CD14-positive monocyte (primary cell): ENCODE measurements around the gene ZFP3. TPM values are rescaled to one million over a fixed set of nuclear protein-coding genes. Genes with fewer than 3 reads are reported as not detected.

Experiments used
- DNase-seq, 3 donors: peaks; one replicate each; pipeline ENCODE4 v3.0.0-alpha.2; 2011 to 2022
- H2AFZ ChIP-seq: 2 replicates; pipeline ENCODE4 v1.6.0; 2012; ENCODE audit warnings: mild to moderate bottlenecking, low read depth, low read length, inconsistent platforms; ENCODE audit not compliant: insufficient read depth, poor library complexity, severe bottlenecking
- H3K27ac ChIP-seq, 2 donors: 1 replicate in 1 of 2; 2 replicates in 1 of 2; pipeline ENCODE4 v1.5.1; 2012 to 2013; ENCODE audit warnings: low read length in 2 of 2, control low read depth in 1 of 2, inconsistent platforms in 1 of 2, low read depth in 1 of 2, mild to moderate bottlenecking in 1 of 2
- H3K27me3 ChIP-seq, 2 donors: one replicate each; pipeline versions ENCODE4 v1.6.0 to v1.6.1; 2011 to 2013; ENCODE audit warnings: low read length in 2 of 2; ENCODE audit not compliant: control insufficient read depth in 2 of 2, insufficient read depth in 2 of 2
- H3K36me3 ChIP-seq, 2 donors: replicated peaks in 1 of 2; 1 replicate in 1 of 2; 2 replicates in 1 of 2; pipeline versions ENCODE4 v1.5.1 to v1.6.1; 2012 to 2013; ENCODE audit warnings: low read length in 2 of 2, control low read depth in 1 of 2, inconsistent platforms in 1 of 2, mild to moderate bottlenecking in 1 of 2; ENCODE audit not compliant: insufficient read depth in 2 of 2, control insufficient read depth in 1 of 2
- H3K4me1 ChIP-seq, 2 donors: 1 replicate in 1 of 2; 2 replicates in 1 of 2; pipeline versions ENCODE4 v1.5.1 to v1.6.1; 2012 to 2013; ENCODE audit warnings: low read length in 2 of 2, control low read depth in 1 of 2, inconsistent platforms in 1 of 2, mild to moderate bottlenecking in 1 of 2, moderate library complexity in 1 of 2; ENCODE audit not compliant: insufficient read depth in 2 of 2, control insufficient read depth in 1 of 2
- H3K4me2 ChIP-seq: replicated peaks from 2 replicates; pipeline ENCODE3; 2012; ENCODE audit warnings: low read length, moderate library complexity, mild to moderate bottlenecking; ENCODE audit not compliant: poor library complexity, severe bottlenecking; ENCODE audit errors: extremely low read depth
- H3K4me3 ChIP-seq, 3 experiments: fragments of 200-600 bp in 1 of 3; sonication (generic) in 1 of 3; replicated peaks in 1 of 3; 1 replicate in 2 of 3; 2 replicates in 1 of 3; pipeline ENCODE4 v1.5.1; 2011 to 2013; ENCODE audit warnings: low read length in 3 of 3, mild to moderate bottlenecking in 3 of 3, control low read depth in 2 of 3, low read depth in 2 of 3, inconsistent platforms in 1 of 3, moderate library complexity in 1 of 3
- H3K79me2 ChIP-seq: 2 replicates; pipeline ENCODE4 v1.6.0; 2012; ENCODE audit warnings: mild to moderate bottlenecking, control low read depth, inconsistent platforms, low read length, moderate library complexity; ENCODE audit not compliant: insufficient read depth
- H3K9ac ChIP-seq: 2 replicates; pipeline ENCODE4 v1.6.0; 2017; ENCODE audit warnings: low read length, mild to moderate bottlenecking; ENCODE audit not compliant: insufficient read depth, poor library complexity, severe bottlenecking
- H3K9me3 ChIP-seq, 2 donors: replicated peaks in 1 of 2; 1 replicate in 1 of 2; 2 replicates in 1 of 2; pipeline versions ENCODE4 v1.5.1 to v1.6.1; 2012 to 2013; ENCODE audit warnings: low read length in 2 of 2, control low read depth in 1 of 2; ENCODE audit not compliant: control insufficient read depth in 1 of 2, insufficient read depth in 1 of 2
- H4K20me1 ChIP-seq: 2 replicates; pipeline ENCODE4 v1.6.0; 2012; ENCODE audit warnings: mild to moderate bottlenecking, low read length, control low read depth, moderate library complexity; ENCODE audit not compliant: insufficient read depth
- H3K27ac Mint-ChIP-seq, 7 donors: one replicate each; pipeline ENCODE4 v1.8.0; 2020; ENCODE audit warnings: mild to moderate bottlenecking in 7 of 7, mixed read lengths in 7 of 7, moderate library complexity in 6 of 7, inconsistent platforms in 2 of 7
- H3K27me3 Mint-ChIP-seq, 3 donors: one replicate each; pipeline ENCODE4 v1.8.0; 2021 to 2022; ENCODE audit warnings: low read depth in 3 of 3, mild to moderate bottlenecking in 3 of 3, mixed read lengths in 3 of 3, moderate library complexity in 3 of 3, inconsistent platforms in 1 of 3
- H3K36me3 Mint-ChIP-seq, 2 donors: one replicate each; pipeline ENCODE4 v1.8.0; 2020; ENCODE audit warnings: mixed read lengths in 2 of 2, inconsistent platforms in 1 of 2, mild to moderate bottlenecking in 1 of 2
- H3K4me1 Mint-ChIP-seq: one replicate; pipeline ENCODE4 v1.8.0; 2020; ENCODE audit warnings: mild to moderate bottlenecking, mixed read lengths
- H3K4me3 Mint-ChIP-seq, 2 donors: one replicate each; pipeline ENCODE4 v1.8.0; 2020; ENCODE audit warnings: mild to moderate bottlenecking in 2 of 2, mixed read lengths in 2 of 2, moderate library complexity in 1 of 2
- H3K9me3 Mint-ChIP-seq, 7 donors: one replicate each; pipeline ENCODE4 v1.8.0; 2020 to 2022; ENCODE audit warnings: mixed read lengths in 7 of 7, mild to moderate bottlenecking in 6 of 7, moderate library complexity in 6 of 7, inconsistent platforms in 2 of 7
- CTCF ChIP-seq: fragments of 200-600 bp; IDR thresholded peaks from one replicate; pipeline ENCODE4 v1.8.0; 2022; ENCODE audit warnings: antibody characterized with exemption, mild to moderate bottlenecking
- WGBS: methylation state at CpG from one replicate; pipeline ENCODE4 v1.1.5; 2013; ENCODE audit warnings: missing lambda C conversion rate; ENCODE audit not compliant: insufficient coverage; 5-methylcytosine and 5-hydroxymethylcytosine counted together
- intact Hi-C, 2 donors: fragments of 100-400 bp; cut with micrococcal nuclease; formaldehyde crosslinking; loops; one replicate each; pipeline versions ENCODE4 v1.15.0 to v1.15.1; 2023
- polyA plus RNA-seq, 3 donors: library from polyadenylated mRNA; depleted of rRNA in 1 of 3; unstranded in 2 of 3; stranded (reverse) in 1 of 3; fragments of 300-500 nt in 2 of 3; fragments of >200 nt in 1 of 3; fragmentation: Illumina TruSeq in 2 of 3; gene quantifications; 1 replicate in 2 of 3; 2 replicates in 1 of 3; pipeline ENCODE4 v1.2.3, GENCODE V29; 2012 to 2021

The ZFP3 gene
- polyA plus RNA-seq, 3 donors, result 0.39 to 1.9 (median 0.75) TPM

- WGBS, result 94% methylated on average over 6 of the region's 6 CpGs
- no peak overlapping the region for H3K4me3 ChIP-seq
- H3K27ac ChIP-seq, result no peak overlapping the region
- no peak overlapping the region for H3K9ac ChIP-seq
- Mint-ChIP-seq H3K9me3 (peaks cover 32 to 80% (median 56%) of the 10 kb centered on the region in 7 donors), H3K36me3 (peaks cover 5 to 6% of the 10 kb centered on the region in 2 donors), H3K27me3 (peaks cover 30 to 42% (median 42%) of the 10 kb centered on the region in 3 donors), H3K4me3 (peak overlapping the region in 1 of 2 donors; percentile 31), H3K4me1 (peaks cover 13% of the 10 kb centered on the region), H3K27ac (no peak overlapping the region)
- intact Hi-C loops, result no loop called here
- peaks cover 36 to 46% of the 10 kb centered on the region in 2 donors for H3K9me3 ChIP-seq
- H3K36me3 ChIP-seq, result peaks cover 3 to 7% of the 10 kb centered on the region in 2 donors
- H3K4me1 ChIP-seq, result peaks cover 15 to 17% of the 10 kb centered on the region in 2 donors
- no peak for TF ChIP-seq CTCF
- H3K27me3 ChIP-seq, result peaks cover 3 to 9% of the 10 kb centered on the region in 2 donors
- H3K79me2 ChIP-seq, result no peaks in the 10 kb centered on the region
- no peak for DNase-seq
- no peak overlapping the region for H3K4me2 ChIP-seq
- no peaks in the 10 kb centered on the region for H4K20me1 ChIP-seq
- no peak overlapping the region for H2AFZ ChIP-seq
Measured at GRCh38 chr17:5100832-5101231, 22.6 kb downstream of the ZFP3 start.

DNA sequence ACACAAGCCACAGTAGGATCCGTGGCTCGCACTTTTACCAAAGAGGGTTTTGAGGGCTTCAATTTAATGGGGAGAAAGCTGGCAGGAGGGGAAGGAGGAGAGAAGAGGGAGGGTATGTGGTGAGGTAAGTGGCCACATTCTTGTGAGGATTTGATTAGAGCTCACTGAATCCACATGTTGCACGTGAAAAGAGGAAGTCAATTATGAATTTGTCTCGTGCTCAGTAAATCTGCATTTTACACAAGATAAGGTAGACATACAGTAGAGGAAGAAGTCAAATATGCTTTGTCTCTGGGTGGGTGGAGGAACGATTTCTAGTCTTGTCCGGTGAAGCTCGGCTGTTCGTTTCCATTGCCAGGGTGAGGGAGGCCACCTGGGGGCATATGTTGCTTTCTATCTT is 32.5 kb downstream of the ZFP3 start:
- DNase-seq, result peak; percentile 18 to 33 (median 31)
- Histone ChIP-seq H3K9ac (peak overlapping the region; percentile 66), H3K27ac (no peak overlapping the region), H3K36me3 (peaks cover 17 to 37% of the 10 kb centered on the region in 2 donors), H4K20me1 (no peaks in the 10 kb centered on the region), H3K4me3 (peak overlapping the region; percentile 57 to 94 (median 90)), H3K4me2 (peak overlapping the region; percentile 98), H3K79me2 (no peaks in the 10 kb centered on the region), H3K4me1 (peaks cover 14 to 20% of the 10 kb centered on the region in 2 donors), H3K9me3 (peaks cover 16 to 24% of the 10 kb centered on the region in 2 donors), H3K27me3 (peaks cover 7 to 12% of the 10 kb centered on the region in 2 donors), H2AFZ (peak overlapping the region; percentile 97)
- Mint-ChIP-seq H3K4me1 (peaks cover 16% of the 10 kb centered on the region), H3K4me3 (peak overlapping the region; percentile 90 to 94), H3K36me3 (peaks cover 46 to 52% of the 10 kb centered on the region in 2 donors), H3K27me3 (peaks cover 13 to 18% (median 17%) of the 10 kb centered on the region in 3 donors), H3K27ac (peak overlapping the region; percentile 0 to 66 (median 46)), H3K9me3 (peaks cover 25 to 44% (median 31%) of the 10 kb centered on the region in 7 donors)
- TF ChIP-seq CTCF, result no peak
- 17% methylated on average over 7 of the region's 8 CpGs for WGBS
- intact Hi-C loops, result loop anchor here (2.0 to 5.0 kb wide), 2 partner anchors 32 to 171 kb away; partner anchors contain the start of genes RABEP1 (in 1 of the 2) and ZFP3 (in 1 of the 2)
